ENCODE results near the gene CPNE7.

DNA sequence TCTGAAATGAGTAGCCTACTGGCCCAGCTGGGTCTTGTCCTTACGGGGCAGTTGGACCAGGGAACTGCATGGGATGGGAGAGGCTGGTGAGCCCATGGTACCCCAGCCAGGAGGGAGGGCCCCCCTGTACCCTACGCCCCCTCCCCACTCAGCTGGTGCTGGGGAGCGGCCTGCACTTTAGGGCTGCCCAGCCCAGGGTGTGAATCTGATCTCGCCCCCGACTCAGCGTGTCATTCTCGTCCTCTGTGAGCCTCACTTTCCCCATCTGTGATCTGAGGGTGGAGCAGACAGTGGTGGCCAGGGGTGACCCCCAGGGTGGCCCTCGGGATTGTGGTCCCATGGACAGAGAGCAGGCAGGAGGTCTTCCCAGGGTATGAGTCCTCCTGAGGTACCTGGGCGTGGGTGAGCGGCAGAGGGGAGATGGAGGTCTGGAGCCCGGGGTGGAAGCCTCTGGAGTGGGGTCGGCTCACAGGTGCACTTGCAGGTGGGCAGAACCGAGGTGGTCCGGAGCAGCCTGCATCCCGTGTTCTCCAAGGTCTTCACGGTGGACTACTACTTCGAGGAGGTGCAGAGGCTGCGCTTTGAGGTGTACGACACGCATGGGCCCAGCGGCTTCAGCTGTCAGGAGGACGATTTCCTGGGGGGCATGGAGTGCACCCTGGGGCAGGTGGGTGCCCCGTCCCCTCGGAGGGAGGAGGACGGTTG is 1.6 kb downstream of the CPNE7 start:
- TF ChIP-seq CTCF (IDR thresholded peaks at IDR 0.05) (no peak), EZH2phosphoT487 (IDR thresholded peaks at IDR 0.05) (no peak)
